ENCODE measurements around the gene SP6.

The SP6 gene

DNA sequence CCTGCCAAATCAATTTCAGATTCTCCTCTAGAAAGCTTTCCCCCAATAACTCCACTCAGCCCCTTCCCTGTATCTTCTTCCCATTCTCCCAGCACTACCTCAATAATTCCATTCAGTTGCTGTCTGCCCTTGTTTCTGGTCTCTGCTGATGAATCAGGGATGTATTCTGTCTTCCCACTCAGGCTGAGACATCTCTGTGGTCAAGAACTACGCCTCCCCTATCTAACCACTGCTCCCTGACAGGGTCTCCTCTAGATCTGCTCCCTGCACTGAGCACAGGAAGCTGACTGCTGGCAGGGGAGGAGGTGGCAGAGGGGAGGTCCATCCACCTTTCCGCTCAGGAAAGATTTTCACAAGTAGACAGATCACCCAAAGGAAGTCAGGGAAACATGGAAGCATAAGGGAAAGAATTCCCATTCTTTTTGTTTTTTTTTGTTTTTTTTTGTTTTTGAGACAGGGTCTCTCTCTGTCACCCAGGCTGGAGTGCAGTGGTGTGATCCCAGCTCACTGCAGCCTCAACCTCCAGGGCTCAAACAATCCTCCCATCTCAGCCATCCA is 28.1 kb upstream of the SP6 start:
- DNase-seq = no peak

DNA sequence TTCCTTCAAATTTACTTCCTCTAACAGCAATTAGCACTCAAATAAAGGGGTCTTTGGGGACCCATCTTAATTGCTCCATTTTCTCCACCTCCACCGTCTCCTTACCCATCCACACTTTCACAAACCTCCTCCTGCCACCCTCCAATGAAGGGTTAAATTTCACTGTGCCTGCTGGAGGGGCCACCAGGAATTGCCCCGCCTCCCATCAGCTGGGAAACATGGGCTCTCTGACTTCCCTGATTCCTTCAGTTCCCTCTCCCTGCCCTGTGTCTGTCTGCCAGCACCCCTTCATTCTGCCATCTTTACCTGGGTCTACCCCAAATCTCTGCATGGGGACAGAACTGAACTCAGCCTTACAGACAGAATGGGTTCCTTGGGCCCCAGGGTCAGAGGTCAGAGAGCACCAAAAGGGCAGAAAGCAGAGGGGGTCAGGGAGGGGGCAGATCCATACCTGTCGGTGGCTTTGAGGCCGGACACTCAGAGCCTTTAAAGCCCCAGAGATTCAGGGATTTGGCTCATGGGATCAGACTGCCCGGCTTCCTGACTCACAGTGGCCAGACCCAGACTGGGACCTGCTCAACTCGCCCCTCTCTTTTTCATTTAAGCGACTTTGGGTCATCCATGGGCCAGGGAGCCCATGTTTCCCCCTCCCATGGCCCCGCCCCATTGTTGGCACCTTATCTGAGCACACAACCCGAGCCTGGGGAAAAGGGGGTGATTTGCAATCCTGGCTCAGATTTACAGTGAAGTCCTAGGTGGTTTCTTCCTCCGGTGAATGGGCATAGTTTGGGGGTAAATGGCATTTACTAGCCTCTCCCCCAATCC is 27.5 kb upstream of the SP6 start:
- DNase-seq = no peak

DNA sequence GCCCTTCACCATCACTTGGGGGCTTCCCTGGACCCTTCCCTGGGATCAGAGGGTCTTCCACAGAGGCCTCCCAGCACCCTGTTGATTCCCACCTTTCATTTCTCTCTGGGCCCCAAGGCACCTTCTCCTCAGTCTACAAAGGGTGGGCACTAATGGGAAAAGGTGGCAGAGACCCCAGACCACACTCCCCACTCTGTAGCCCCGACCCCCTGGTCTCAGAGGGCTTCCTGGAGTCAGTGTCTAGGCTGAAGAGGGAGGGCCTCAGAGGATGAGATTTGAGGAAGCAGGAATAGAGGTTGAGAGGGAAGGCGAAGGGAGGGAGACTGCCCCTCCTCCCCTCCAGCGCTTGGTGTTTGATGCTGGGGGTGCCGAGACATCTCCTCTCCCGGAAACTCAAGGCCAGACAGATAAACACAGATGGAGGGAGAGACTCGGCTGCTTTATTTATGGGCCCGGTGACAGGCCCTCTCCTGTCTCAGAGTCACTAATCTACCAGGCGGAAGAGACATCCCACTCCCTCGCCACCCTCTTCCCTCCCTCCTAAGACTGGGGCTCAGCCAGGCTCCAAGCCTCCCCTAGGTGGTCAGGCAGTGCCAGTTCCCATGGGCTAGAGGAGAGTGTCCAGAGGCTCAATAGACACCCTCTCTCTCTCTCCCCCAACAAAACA is 26.5 kb upstream of the SP6 start:
- no peak for DNase-seq

DNA sequence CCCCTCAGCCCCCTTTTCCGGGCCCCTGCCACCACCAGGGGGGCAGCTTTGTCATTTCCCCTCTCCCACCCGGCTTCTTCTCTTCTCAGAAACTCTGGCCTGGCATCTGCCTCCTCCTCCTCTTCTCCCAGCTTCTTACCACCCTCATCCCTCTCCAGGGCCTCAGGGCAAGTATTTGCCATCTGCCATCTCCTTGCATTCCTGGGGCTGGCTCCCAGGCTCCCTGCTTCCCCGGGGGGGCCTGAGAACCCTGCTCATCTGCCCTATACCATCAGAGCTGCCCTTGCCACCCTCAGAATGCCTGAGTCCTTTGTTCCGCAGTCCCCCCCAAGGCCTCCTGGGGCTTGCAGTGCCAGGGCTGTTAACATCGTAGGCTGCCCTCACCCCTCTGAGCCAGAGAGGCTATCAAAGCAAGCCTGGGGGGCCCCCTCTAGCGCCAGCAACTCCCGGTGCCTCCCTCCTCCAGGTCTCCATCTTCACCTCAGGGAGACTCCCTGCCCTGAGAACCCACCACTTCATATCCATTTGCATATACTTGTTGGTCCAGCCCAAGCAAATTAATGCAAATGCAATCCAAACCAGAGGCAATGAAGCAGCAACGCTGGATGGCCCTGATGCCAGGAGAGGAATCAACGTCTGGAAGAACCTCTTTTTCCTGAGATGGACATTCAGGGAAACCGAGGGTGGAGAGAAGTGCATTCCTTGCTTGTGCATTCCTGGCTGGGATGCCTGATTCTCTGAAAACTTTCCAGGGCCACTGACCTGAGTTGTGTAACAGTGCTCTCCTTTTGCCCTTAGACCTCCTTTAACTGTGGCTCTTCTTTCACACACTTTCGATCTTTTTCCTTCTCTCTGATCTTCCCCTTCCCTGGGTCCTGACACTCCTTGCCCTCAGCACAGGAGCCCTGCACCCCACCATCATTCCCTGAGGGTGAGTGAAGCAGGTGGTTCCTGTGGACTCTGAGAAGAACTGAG is 24.3 kb upstream of the SP6 start:
- no peak for DNase-seq

DNA sequence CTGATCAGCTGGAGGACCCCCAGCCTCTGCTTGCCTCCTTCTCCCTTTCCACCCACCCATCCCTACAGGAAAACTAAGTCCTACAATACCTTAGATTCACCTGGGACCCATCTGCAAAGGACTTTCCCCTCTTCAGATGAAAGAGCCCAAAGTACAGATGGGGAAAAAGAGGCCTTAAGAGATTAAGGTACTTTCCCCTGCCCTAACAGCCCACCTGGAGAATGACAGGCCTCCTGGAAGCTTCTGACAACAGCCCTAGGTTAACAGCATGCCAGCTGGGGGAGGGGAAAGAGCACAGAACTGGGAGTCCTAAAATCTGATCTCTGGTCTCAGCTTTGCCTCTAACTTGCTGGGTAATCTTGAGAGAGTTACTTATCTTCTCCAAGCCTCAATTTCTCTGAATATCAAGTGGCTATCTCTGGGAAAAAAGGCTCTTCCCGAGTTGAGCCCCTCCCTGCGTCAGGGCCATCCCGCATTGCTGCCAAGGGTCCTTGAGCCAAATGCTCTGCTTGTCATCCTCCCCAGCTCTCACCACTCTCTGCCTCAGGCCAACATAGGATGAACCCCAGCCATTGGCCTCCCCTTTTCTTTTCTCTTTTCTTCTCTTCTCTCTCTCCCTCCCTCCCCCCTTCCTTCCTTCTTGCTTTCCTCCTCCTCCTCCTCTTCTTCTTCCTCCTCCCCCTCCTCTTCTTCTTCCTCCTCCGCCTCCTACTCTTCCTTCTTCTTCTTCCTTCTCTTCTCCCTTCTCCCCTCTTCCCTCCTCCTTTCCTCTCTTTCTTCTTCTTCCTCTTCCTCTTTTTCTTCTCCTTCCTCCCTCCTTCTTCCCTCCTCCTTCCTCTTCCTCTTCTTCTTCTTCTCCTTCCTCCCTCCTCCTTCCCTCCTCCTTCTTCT is 22.5 kb upstream of the SP6 start:
- no peak for DNase-seq

DNA sequence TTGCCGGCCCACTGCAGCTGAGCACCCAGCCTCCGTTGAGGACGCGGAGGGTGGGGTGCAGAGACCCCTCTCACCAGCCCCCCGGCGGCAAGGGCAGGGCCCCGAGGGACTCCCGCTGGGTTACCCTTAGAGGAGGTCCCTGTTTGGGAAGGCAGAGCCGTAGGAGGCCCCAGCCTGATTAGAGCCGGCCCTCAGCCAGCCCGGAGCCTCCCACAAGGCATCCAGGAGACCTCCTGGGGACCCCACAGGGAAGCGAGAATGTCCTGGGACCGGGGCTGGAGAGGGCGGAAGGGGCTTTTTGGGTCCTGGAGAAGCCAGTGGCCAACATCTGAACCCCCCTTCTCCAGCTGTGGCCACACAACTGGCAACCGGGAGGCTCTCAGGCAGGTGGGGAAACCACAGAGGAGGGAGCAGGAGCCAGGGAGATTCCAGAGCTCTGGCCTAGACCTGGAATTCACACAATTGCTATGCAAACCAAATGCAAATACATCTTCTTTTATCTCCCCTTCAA is 21.7 kb upstream of the SP6 start:
- no peak for DNase-seq

DNA sequence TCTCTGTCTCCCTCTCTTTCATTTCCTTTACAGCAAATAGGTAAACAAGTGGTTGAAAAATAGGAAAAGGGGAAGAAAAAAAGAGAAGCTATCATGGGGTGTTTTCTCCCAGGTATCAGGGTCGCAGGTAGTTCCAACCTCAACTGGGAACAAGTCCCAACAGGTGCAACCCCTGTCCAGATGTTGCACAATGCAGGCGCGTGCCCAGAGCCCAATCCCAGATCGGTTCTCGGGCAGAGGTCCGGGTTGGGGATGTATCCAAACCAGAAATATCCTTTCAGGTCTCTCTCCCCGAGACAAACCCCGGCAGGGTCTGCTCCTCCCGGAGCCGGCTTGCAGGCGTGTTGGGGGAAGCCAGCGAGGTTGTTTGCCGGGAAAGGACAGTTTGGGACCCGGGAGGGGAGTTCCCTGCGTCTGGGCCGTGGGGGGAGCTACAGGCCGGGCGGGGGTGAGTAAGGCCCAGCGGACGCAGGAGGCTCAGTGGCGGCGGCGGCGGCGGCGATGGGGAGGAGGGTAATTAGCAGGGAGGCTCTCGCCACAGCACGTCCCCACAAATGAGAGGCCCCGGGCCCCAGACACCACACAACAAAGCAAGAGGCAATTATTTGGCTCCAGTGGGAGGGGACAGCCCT is 21.2 kb upstream of the SP6 start:
- no peak for DNase-seq

DNA sequence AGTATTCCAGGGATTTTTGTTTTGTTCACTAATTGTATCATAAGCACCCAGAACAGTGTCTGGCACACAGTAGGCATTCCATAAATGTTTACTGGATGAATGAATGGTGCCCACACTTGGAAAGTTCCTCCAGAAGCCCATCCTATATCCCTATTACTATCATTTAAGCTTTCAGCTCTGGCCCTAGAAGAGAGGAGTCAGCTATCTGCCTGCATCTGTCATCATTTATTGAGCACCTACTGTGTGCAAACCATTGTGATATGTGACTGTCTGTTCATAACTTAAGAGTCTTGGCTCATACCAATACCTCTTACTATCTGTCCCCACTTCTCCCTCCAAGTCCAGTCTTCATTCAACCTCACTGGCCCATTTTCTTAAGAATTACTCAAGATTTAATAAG is 20.1 kb upstream of the SP6 start:
- no peak for DNase-seq

DNA sequence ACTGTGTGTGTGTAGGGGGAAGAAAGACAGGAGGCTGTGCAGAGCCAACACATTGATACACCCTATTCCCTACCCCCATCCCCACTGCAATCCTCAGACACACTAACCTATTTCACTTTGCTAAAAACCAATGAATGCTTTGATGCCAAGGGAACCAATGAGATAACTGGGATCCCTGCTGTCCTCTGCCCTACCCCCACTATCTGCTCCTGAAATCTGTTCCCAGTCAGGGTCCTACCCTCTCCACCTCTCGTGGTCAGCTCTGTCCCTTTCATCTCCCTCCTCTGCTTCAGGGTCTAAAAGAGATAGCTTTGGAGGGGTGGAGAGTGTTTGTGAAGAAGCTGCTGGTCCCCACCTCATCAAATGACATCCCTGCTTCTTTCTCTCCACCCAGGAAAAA is 19.1 kb upstream of the SP6 start:
- DNase-seq = no peak

DNA sequence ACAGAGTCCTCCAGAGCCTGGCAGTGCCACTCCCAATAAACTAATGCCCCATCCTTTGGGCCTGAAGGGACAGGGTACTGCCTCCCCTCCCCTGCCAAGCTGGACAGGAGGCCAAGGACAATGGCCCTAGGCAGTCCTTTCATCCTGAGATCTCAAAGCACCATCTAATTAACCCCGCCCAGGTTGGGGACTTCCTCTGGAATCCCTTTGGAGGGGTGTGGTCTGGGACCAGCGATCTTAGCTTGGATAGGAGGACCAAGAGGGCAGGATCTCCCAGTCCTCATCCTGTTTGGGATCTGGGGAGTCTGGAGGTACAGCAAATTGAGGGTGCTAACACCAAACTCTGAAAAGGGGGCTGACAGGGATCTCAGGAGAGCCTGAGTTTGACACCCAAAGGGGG is 18.2 kb upstream of the SP6 start:
- no peak for DNase-seq

DNA sequence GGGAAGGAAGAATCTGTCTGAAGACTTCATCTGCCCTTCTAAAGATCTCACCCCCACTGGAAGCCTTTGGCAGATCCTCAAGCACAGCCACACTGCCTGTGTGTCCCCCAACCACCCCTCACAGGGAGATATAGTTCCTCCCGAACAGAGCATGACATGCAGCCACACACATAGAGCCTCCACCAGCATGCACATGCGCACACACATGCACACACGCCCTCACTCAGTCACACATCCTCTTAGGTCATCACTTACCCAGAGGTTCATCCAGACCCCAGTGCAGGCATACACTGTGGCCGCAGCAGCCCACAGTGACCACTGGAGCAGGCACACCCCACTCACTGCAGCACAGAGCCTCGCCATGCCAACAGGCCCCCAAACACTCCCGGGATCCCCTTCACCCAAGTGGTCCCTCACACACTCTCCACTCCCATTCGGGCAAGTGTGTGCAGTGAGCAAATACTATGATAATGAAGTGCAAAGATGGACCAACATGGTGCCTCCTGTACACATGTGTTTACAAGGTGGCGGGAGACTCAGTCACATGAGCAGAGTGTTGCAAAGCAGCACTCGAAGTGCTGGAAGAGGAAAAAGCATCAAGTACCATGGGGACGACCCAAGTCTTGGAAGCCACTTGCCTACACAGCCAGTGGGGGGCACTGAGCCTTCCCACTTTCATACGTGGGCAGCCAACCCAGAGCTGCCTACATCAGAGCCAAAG is 17.0 kb upstream of the SP6 start:
- no peak for DNase-seq

DNA sequence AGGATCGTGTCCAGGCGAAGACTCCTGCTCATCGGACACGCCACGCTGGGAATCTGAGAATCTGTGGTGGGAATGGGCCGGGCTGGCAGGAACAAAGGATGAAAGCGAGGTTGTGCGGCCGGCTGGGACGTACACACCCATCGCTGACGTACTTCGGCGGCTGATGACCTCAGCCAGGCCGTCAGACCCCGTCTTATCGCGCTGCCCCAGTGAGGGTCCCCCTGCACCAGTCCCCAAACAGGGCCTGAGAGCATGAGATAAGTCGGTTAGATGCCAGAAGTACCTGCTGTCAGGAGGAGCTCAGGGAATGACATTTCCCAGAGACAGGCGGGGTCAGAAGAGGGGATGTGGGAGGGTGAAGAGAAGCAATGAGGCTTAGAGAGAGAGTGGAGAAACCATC is 16.0 kb upstream of the SP6 start:
- DNase-seq = no peak

DNA sequence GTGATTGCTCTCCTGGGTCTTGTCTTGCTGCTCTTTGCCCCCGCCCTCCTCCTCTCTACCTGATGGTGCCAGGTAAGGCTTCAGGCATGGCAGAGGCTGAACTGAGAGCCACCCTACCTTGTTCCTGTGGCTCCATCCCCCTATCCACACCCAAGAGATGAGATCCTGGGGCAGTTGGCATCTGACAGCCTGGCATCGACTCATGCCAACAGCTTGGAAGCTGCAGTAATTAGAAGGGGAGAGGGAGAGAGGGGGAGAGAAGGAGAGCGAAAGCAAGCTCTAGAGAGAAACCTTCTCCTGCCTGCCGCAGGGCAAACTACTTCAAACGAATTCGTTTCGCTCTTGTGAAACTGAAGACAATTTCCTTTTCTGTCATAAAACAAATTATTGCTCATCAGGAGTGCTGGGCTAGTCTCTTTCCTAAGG is 13.8 kb upstream of the SP6 start:
- DNase-seq = no peak

DNA sequence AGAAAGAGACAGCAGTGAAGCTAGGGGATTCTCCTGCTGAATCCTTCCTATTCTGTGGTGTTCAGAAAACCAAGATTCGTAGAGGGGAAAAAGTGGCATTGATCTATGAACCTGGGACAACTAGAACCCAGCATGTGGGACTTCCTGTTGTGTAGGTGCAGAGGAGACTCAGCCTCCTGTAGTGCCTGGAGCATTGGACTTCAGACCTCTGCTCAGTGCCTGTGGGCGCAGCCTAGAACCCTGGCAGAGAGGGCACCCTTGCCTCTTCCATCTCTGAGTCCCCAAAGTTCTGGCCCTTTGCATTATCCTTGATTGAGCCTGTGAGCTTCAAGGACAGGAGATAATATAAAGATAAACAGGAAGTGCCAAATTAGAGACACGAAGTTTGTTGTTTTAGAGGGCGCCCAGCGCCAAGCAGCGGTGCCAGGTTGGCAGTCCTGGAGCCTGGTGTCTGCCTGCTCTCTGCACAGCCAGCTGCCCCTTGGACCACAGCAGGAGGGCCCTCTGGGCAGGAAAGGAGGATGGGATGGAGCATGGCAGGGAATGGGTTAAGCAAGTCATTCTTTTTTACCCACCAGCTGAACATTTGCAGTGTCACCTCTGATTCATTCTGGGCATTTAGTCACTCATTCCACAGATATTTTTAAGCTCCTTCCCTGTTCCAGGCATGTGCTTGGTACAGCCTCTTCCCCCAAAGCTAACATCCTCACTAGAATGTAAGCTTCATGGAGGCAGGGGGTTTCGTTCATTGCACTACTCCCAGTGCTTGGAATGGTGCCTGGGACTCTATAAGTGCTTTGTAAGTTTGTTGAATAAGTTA is 11.9 kb upstream of the SP6 start:
- no peak for DNase-seq

DNA sequence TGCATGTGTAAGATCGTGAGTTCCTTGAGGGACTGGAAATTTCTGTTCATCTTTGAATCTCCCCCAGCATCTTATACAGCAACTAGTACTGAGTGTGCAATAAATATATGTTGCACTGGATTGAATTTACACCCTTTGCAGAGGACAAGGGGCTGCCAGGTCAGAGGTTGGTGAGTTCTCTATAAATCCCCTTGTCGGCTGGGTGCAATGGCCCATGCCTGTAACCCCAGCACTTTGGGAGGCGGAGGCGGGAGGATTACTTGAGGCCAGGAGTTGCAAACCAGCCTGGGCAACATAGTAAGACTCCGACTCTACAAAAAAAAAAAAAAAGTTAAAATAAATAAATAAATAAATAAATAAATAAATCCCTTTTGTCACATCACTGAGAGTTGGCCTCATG is 9.4 kb upstream of the SP6 start:
- no peak for DNase-seq

DNA sequence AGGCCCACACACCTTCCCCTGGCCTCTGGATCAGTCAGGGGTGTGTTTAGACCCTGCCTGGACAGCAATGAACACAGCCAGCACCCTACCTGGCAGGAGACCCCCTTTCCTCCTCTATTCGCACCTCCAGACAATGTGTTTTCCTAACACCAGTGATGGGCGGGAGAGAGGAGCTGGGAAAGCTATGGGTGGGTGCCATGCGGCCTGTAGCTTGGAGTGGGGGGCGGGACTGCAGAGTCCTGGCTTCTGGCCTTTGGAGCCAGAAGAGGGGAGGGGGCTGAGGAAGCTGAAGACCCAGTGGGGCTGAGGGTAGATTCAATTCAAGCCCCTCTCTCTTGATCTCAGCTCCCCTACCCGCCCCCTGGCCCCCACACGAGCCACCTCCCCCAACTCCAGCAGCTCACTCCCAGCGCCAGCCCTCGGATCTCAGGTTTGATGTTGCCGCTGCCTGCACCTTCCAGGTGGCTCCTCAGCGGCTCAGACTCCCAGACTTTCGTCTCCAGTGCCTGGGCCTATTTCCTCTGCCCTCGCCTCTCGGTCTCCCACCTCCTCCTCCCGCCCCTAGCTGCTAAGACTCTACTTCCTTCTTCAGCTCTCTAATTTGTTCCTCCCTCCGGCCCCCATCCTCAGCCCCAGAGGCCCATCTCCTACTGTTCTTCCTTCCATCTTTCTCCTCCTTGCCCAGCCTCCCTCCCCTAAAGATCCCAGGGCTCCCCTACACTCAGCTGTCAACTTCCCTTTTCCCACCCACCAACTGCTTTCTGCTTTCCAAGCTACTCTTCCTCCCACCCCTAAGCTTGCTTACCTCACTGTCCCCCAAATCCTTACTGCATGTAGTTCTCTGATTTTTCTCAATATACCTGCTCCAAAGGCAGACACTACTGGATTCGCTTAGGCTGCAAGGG is 6.8 kb upstream of the SP6 start:
- DNase-seq = no peak

DNA sequence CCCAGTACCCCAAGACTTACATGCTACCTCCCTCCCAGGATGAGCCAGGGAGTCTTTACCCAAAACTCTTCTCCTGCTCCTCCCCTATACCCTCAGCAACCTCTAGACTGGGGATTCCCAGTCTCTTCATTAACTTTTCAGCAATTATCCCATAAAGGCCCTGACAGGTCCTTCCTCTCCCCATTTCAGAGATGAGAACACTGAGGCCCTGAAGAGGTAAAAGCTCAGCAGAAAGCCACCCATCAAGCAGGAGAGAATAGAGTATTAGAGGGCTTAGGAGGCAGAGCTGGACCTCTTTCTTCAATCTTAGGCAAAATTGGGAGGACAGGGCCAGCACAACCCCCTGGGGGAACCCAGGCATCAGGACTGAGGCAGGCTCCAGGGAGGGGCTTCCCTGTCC is 5.9 kb upstream of the SP6 start:
- no peak for DNase-seq

DNA sequence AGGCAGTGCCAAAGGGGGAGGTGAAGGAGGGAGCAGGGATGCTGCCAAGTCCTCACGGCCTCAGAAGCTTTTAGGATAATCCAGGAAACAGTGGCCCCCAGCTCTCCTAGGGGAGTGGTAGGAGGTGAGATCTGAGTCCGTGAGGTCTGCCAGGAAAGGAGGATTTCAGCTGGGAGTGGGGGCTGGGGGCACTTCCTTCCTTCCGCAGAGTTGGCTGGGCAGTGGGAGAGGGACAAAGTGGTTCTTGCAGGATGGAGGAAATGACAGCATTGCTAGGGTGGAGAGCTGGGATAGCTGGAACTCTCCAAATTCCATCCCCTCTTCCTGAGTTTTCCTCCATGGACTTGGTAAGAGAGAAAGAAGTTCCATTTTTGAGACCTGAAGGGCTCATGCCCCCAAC is 4.8 kb upstream of the SP6 start:
- no peak for DNase-seq

DNA sequence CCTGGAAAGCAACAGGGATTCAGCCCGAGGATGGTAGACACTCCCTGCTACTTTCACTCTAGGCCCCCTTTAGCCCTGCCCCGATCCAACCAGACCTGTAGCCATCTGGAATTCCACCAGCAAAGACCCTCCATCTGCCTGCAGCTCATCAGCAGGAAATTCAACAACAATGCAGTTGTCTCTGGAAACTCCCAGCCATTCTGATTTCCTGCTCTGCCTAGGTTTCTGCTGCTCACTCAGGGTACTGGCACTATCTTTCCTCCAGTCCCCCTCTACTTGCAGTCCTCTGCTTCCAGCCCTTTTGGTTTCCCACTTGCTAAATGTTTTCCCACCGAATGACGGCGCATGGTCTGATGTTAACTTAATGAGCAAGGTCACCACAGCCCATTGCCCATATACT is 2.7 kb upstream of the SP6 start:
- no peak for DNase-seq

All from hematopoietic multipotent progenitor cell treated with erythropoietin and hydrocortisone succinate and interleukin-3 and kit ligand, for 8 days (in vitro differentiated cells).